K562 (cell line): ENCODE results near the gene ATXN7.

Experiments
- ASH1L ChIP-seq: fragments of 450-650 bp; IDR thresholded peaks from 2 replicates; pipeline ENCODE4 v1.6.1; 2018; ENCODE audit warnings: borderline replicate concordance, mild to moderate bottlenecking, low read depth; ENCODE audit not compliant: partially characterized antibody
- E2F3 ChIP-seq: fragments of 250-450 bp; sonication (Bioruptor Pico); IDR thresholded peaks from 2 replicates; pipeline ENCODE4 v1.4.0; 2020; ENCODE audit warnings: mild to moderate bottlenecking
- FOXM1 ChIP-seq, 2 experiments: fragments of 450-650 bp in 1 of 2; sonication (generic) in 1 of 2; formaldehyde crosslinking in 1 of 2; IDR thresholded peaks; 2 replicates each; pipeline versions ENCODE4 v1.6.1 to v1.9.0; 2017 to 2022; ENCODE audit warnings: low read depth in 2 of 2, mild to moderate bottlenecking in 2 of 2, missing genetic modification reagents in 1 of 2, moderate library complexity in 1 of 2
- HMG20B ChIP-seq: fragments of 250-450 bp; sonication (Bioruptor Pico); IDR thresholded peaks from 2 replicates; pipeline ENCODE4 v1.5.0; 2021; ENCODE audit warnings: mild to moderate bottlenecking
- STAT5B ChIP-seq: fragments of 250-450 bp; sonication (Bioruptor Pico); IDR thresholded peaks from 2 replicates; pipeline ENCODE4 v1.8.0; 2021; ENCODE audit warnings: mild to moderate bottlenecking, inconsistent platforms
- TRIM28 ChIP-seq: fragments of 450-650 bp; IDR thresholded peaks from 2 replicates; pipeline ENCODE4 v1.6.1; 2017
- ZFX ChIP-seq: sonication (generic); formaldehyde crosslinking; IDR thresholded peaks from 2 replicates; pipeline ENCODE4 v1.8.0; 2022; ENCODE audit warnings: mild to moderate bottlenecking, missing genetic modification reagents, moderate library complexity
- ZNF143 ChIP-seq: sonication (generic); formaldehyde crosslinking; IDR thresholded peaks from 2 replicates; pipeline ENCODE4 v1.9.0; 2022; ENCODE audit warnings: mild to moderate bottlenecking, missing genetic modification reagents
- ZNF384 ChIP-seq: IDR thresholded peaks from 2 replicates; pipeline ENCODE4 v1.6.1; 2012; ENCODE audit warnings: low read depth, low read length, improper control_type of control experiment
- ZSCAN29 ChIP-seq: fragments of 450-650 bp; IDR thresholded peaks from 2 replicates; pipeline ENCODE4 v1.6.1; 2017
- TF ChIP-seq, protein P1 (sequence below): fragments of 450-650 bp; IDR thresholded peaks from 2 replicates; pipeline ENCODE4 v1.6.1; 2017; ENCODE audit warnings: antibody characterized with exemption, mild to moderate bottlenecking
- TF ChIP-seq, protein P2 (sequence below), 3 experiments: IDR thresholded peaks in 2 of 3; conservative IDR thresholded peaks in 1 of 3; 2 replicates each; pipeline ENCODE4 v1.5.1; 2011 to 2012; ENCODE audit warnings: low read length in 3 of 3, mild to moderate bottlenecking in 3 of 3, control low read depth in 2 of 3, improper control_type of control experiment in 1 of 3, inconsistent platforms in 1 of 3, low read depth in 1 of 3, mixed read lengths in 1 of 3, moderate library complexity in 1 of 3; ENCODE audit not compliant: insufficient read depth in 2 of 3
- TF ChIP-seq, protein P3 (sequence below): sonication (generic); formaldehyde crosslinking; IDR thresholded peaks from 2 replicates; pipeline ENCODE4 v1.8.1; 2022; ENCODE audit warnings: missing genetic modification reagents

DNA sequence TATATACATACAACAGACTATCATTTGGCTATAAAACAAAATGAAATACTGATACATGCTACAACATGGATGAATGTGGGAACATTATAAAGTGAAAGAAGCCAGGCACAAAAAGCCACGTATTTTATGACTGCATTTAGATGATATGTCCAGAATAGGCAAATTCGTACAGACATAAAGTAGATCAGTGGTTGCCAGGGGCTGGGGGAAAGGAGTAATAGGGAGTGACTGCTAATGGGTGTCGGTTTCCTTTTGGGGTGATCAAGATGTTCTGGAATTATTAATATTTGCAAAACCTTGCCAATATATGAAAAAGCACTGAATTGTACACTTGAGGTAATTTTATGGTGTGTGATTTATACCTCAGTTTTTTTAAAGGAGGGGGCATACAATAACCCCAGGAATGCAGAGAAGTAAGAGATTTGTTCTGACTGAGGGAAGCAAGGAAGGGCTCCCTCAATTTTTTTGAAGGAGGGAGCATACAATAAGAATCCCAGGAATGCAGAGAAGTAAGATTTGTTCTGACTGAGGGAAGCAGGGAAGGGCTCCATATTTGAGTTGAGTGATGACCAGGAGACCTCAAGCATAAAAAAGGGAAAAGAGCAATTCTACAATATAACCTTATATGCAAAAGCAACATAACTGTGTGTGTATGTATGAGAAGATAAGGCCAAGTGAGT lies 153.4 kb downstream of the ATXN7 start:
- TF ChIP-seq ZNF384 (no peak), E2F3 (CRISPR knock-in tag) (no peak), ZFX (CRISPR knock-in tag) (no peak), FOXM1 (IDR thresholded peaks at IDR 0.05; ENCODE audit: low read depth) (no peak), FOXM1 (CRISPR knock-in tag; IDR thresholded peaks at IDR 0.05; ENCODE audit: low read depth) (no peak), TRIM28 (no peak), ZSCAN29 (no peak), STAT5B (no peak), ASH1L (no peak), HMG20B (CRISPR knock-in tag) (no peak), ZNF143 (CRISPR knock-in tag) (no peak)
- TF ChIP-seq, protein P1, sequence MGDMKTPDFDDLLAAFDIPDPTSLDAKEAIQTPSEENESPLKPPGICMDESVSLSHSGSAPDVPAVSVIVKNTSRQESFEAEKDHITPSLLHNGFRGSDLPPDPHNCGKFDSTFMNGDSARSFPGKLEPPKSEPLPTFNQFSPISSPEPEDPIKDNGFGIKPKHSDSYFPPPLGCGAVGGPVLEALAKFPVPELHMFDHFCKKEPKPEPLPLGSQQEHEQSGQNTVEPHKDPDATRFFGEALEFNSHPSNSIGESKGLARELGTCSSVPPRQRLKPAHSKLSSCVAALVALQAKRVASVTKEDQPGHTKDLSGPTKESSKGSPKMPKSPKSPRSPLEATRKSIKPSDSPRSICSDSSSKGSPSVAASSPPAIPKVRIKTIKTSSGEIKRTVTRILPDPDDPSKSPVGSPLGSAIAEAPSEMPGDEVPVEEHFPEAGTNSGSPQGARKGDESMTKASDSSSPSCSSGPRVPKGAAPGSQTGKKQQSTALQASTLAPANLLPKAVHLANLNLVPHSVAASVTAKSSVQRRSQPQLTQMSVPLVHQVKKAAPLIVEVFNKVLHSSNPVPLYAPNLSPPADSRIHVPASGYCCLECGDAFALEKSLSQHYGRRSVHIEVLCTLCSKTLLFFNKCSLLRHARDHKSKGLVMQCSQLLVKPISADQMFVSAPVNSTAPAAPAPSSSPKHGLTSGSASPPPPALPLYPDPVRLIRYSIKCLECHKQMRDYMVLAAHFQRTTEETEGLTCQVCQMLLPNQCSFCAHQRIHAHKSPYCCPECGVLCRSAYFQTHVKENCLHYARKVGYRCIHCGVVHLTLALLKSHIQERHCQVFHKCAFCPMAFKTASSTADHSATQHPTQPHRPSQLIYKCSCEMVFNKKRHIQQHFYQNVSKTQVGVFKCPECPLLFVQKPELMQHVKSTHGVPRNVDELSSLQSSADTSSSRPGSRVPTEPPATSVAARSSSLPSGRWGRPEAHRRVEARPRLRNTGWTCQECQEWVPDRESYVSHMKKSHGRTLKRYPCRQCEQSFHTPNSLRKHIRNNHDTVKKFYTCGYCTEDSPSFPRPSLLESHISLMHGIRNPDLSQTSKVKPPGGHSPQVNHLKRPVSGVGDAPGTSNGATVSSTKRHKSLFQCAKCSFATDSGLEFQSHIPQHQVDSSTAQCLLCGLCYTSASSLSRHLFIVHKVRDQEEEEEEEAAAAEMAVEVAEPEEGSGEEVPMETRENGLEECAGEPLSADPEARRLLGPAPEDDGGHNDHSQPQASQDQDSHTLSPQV = no peak
- TF ChIP-seq, protein P2, sequence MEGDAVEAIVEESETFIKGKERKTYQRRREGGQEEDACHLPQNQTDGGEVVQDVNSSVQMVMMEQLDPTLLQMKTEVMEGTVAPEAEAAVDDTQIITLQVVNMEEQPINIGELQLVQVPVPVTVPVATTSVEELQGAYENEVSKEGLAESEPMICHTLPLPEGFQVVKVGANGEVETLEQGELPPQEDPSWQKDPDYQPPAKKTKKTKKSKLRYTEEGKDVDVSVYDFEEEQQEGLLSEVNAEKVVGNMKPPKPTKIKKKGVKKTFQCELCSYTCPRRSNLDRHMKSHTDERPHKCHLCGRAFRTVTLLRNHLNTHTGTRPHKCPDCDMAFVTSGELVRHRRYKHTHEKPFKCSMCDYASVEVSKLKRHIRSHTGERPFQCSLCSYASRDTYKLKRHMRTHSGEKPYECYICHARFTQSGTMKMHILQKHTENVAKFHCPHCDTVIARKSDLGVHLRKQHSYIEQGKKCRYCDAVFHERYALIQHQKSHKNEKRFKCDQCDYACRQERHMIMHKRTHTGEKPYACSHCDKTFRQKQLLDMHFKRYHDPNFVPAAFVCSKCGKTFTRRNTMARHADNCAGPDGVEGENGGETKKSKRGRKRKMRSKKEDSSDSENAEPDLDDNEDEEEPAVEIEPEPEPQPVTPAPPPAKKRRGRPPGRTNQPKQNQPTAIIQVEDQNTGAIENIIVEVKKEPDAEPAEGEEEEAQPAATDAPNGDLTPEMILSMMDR (IDR thresholded peaks at IDR 0.05 in 2 of 3, conservative IDR thresholded peaks at IDR 0.05 in 1 of 3; ENCODE audit: insufficient read depth in 2 of 3, low read depth in 1 of 3, low read length in 3 of 3) = no peak
- TF ChIP-seq, protein P3, sequence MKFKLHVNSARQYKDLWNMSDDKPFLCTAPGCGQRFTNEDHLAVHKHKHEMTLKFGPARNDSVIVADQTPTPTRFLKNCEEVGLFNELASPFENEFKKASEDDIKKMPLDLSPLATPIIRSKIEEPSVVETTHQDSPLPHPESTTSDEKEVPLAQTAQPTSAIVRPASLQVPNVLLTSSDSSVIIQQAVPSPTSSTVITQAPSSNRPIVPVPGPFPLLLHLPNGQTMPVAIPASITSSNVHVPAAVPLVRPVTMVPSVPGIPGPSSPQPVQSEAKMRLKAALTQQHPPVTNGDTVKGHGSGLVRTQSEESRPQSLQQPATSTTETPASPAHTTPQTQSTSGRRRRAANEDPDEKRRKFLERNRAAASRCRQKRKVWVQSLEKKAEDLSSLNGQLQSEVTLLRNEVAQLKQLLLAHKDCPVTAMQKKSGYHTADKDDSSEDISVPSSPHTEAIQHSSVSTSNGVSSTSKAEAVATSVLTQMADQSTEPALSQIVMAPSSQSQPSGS = no peak
